GM19238 (cell line): ENCODE results near the gene SLC41A1.
"Not testable (repeated sequence)": the region's sequence is repeated elsewhere in the genome, so short reads cannot be mapped to it uniquely, and the experiment has no call there.

Source experiments
- DNase-seq: peaks from one replicate; pipeline ENCODE4 v3.0.0; 2011; ENCODE audit warnings: low spot score; ENCODE audit not compliant: insufficient read length

The SLC41A1 gene

GRCh38 chr1:205812878-205813754 is at the start of gene SLC41A1:
Gene SLC41A1, minus strand, starts transcription at chr1:205813198. Its CDS starts 2,757 bp downstream, at chr1:205810441.
- peak; percentile 65 for DNase-seq

- DNase-seq, result no peak
Observed at GRCh38 chr1:205861540-205861939, 48.5 kb upstream of the SLC41A1 start.

- no peak for DNase-seq
Observed at GRCh38 chr1:205858141-205858961, 45.4 kb upstream of the SLC41A1 start.

- not testable (repeated sequence) for DNase-seq
Observed at GRCh38 chr1:205857501-205857900, 44.5 kb upstream of the SLC41A1 start.

- no peak for DNase-seq
Observed at GRCh38 chr1:205856433-205856832, 43.4 kb upstream of the SLC41A1 start.

- DNase-seq, result no peak
Observed at GRCh38 chr1:205852969-205853368, 40.0 kb upstream of the SLC41A1 start.

GRCh38 chr1:205851993-205852392 is 39.0 kb upstream of the SLC41A1 start:
- DNase-seq, result no peak

GRCh38 chr1:205849619-205850355 is 36.8 kb upstream of the SLC41A1 start, which contains the start of gene PM20D1:
Gene PM20D1, minus strand, starts transcription at chr1:205850132. Its CDS starts 60 bp downstream, at chr1:205850072.
- DNase-seq, result peak; percentile 48

GRCh38 chr1:205843036-205843859 is 30.2 kb upstream of the SLC41A1 start:
- no peak for DNase-seq

- no peak for DNase-seq
Observed at GRCh38 chr1:205842229-205842628, 29.2 kb upstream of the SLC41A1 start.

- no peak for DNase-seq
Observed at GRCh38 chr1:205840146-205840923, 27.3 kb upstream of the SLC41A1 start.

- DNase-seq, result no peak
Observed at GRCh38 chr1:205837382-205837970, 24.5 kb upstream of the SLC41A1 start.

GRCh38 chr1:205834751-205835150 is 21.8 kb upstream of the SLC41A1 start:
- no peak for DNase-seq

GRCh38 chr1:205832326-205832751 is 19.3 kb upstream of the SLC41A1 start:
- no peak for DNase-seq

GRCh38 chr1:205827623-205828022 is 14.6 kb upstream of the SLC41A1 start:
- no peak for DNase-seq

- DNase-seq, result no peak
Observed at GRCh38 chr1:205826995-205827394, 14.0 kb upstream of the SLC41A1 start.

- no peak for DNase-seq
Observed at GRCh38 chr1:205826016-205826806, 13.2 kb upstream of the SLC41A1 start.

- no peak for DNase-seq
Observed at GRCh38 chr1:205824180-205824579, 11.2 kb upstream of the SLC41A1 start.

GRCh38 chr1:205823260-205823659 is 10.3 kb upstream of the SLC41A1 start:
- not testable (repeated sequence) for DNase-seq
